Cardiac muscle cell (in vitro differentiated cells and primary cell): ENCODE measurements around the gene CAMK4. TPM values are rescaled to one million over a fixed set of nuclear protein-coding genes. Genes with fewer than 3 reads are reported as not detected.
"Not testable (repeated sequence)": the region's sequence is repeated elsewhere in the genome, so short reads cannot be mapped to it uniquely, and the experiment has no call there.

ENCODE experiments used
- DNase-seq, 2 donors: peaks; one replicate each; pipeline versions ENCODE4 v3.0.0 to v3.0.0-alpha.2; 2010 to 2017; ENCODE audit warnings: low read depth in 1 of 2, low spot score in 1 of 2
- H3K27ac ChIP-seq: fragments of 200-600 bp; sonication (generic); 2 replicates; pipeline ENCODE4 v1.5.1; 2016
- H3K27me3 ChIP-seq: fragments of 200-600 bp; sonication (generic); 2 replicates; pipeline ENCODE4 v1.6.0; 2016; ENCODE audit warnings: control low read depth
- H3K36me3 ChIP-seq: fragments of 200-600 bp; sonication (generic); 2 replicates; pipeline ENCODE4 v1.5.1; 2016; ENCODE audit warnings: control low read depth
- H3K4me1 ChIP-seq: fragments of 200-600 bp; sonication (generic); 2 replicates; pipeline ENCODE4 v1.8.1; 2017; ENCODE audit warnings: low read depth, mild to moderate bottlenecking, mixed run types
- H3K4me3 ChIP-seq: fragments of 200-600 bp; sonication (generic); 2 replicates; pipeline ENCODE4 v1.5.1; 2016; ENCODE audit warnings: mild to moderate bottlenecking
- H3K9me3 ChIP-seq: fragments of 200-600 bp; sonication (generic); 2 replicates; pipeline ENCODE4 v1.5.1; 2017; ENCODE audit warnings: low read depth, mild to moderate bottlenecking, control low read depth
- CTCF ChIP-seq: IDR thresholded peaks from 2 replicates; pipeline ENCODE4 v1.5.1; 2012; ENCODE audit warnings: low read depth, mild to moderate bottlenecking, low read length
- polyA plus RNA-seq: library from polyadenylated mRNA; unstranded; fragments of >200 nt; fragmentation: Nextera tagmentation; extraction: Ambion mirVana; gene quantifications from 2 replicates; pipeline ENCODE4 v1.2.1, GENCODE V29; 2016
- total RNA-seq: library from RNA; depleted of rRNA; stranded (reverse); fragments of >200 nt; gene quantifications from 2 replicates; pipeline ENCODE4 v1.2.3, GENCODE V29; 2016

The CAMK4 gene
- total and polyA plus RNA-seq, 2 experiments from 2014 or later, result 0.67 to 2.1 TPM

GRCh38 chr5:111398013-111398412, 173.8 kb downstream of the CAMK4 start:
- no peaks in the 10 kb centered on the region for H3K4me1 ChIP-seq
- no peak for TF ChIP-seq CTCF
- no peak overlapping the region for H3K4me3 ChIP-seq
- H3K36me3 ChIP-seq, result no peaks in the 10 kb centered on the region
- no peaks in the 10 kb centered on the region for H3K9me3 ChIP-seq
- H3K27ac ChIP-seq, result no peak overlapping the region
- DNase-seq, result no peak
- no peaks in the 10 kb centered on the region for H3K27me3 ChIP-seq

- Histone ChIP-seq H3K4me3 (no peak overlapping the region), H3K9me3 (no peaks in the 10 kb centered on the region), H3K27me3 (no peaks in the 10 kb centered on the region), H3K4me1 (peaks cover 2% of the 10 kb centered on the region), H3K27ac (no peak overlapping the region), H3K36me3 (no peaks in the 10 kb centered on the region)
- no peak for DNase-seq
- TF ChIP-seq CTCF, result no peak
These were observed 174.9 kb downstream of the CAMK4 start for GRCh38 chr5:111399113-111399512.

GRCh38 chr5:111401906-111402305, 177.7 kb downstream of the CAMK4 start:
- peak; percentile 11 for TF ChIP-seq CTCF
- no peak overlapping the region for H3K27ac ChIP-seq
- no peaks in the 10 kb centered on the region for H3K27me3 ChIP-seq
- H3K36me3 ChIP-seq, result no peaks in the 10 kb centered on the region
- H3K9me3 ChIP-seq, result no peaks in the 10 kb centered on the region
- peaks cover 9% of the 10 kb centered on the region for H3K4me1 ChIP-seq
- no peak overlapping the region for H3K4me3 ChIP-seq
- no peak for DNase-seq

- no peaks in the 10 kb centered on the region for H3K27me3 ChIP-seq
- H3K4me1 ChIP-seq, result peaks cover 9% of the 10 kb centered on the region
- peak in 1 of 2 donors; percentile 60 for DNase-seq
- no peaks in the 10 kb centered on the region for H3K36me3 ChIP-seq
- H3K9me3 ChIP-seq, result no peaks in the 10 kb centered on the region
- no peak for TF ChIP-seq CTCF
- H3K4me3 ChIP-seq, result no peak overlapping the region
- H3K27ac ChIP-seq, result peak overlapping the region; percentile 40
These were observed 180.1 kb downstream of the CAMK4 start for GRCh38 chr5:111404270-111404769.

DNA sequence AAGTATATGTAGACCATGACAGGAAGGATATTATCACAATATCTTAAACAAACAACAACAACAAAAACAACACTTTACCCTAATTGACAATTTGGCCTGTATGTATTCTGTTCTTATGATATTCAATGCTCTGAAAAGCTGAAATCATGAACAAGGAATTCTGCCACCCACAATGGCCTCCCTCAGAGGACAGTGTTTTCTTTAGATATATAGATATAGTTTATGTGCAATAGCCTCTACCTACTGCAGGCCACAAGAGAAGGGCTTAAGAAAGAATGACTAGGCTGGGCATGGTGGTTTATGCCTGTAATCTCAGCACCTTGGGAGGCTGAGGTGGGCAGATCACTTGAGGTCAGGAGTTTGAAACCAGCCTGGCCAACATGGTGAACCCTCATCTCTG, 183.4 kb downstream of the CAMK4 start:
- H3K36me3 ChIP-seq, result no peaks in the 10 kb centered on the region
- H3K27ac ChIP-seq, result no peak overlapping the region
- TF ChIP-seq CTCF, result no peak
- no peak for DNase-seq
- peaks cover 9% of the 10 kb centered on the region for H3K4me1 ChIP-seq
- H3K27me3 ChIP-seq, result no peaks in the 10 kb centered on the region
- no peak overlapping the region for H3K4me3 ChIP-seq
- no peaks in the 10 kb centered on the region for H3K9me3 ChIP-seq

DNA sequence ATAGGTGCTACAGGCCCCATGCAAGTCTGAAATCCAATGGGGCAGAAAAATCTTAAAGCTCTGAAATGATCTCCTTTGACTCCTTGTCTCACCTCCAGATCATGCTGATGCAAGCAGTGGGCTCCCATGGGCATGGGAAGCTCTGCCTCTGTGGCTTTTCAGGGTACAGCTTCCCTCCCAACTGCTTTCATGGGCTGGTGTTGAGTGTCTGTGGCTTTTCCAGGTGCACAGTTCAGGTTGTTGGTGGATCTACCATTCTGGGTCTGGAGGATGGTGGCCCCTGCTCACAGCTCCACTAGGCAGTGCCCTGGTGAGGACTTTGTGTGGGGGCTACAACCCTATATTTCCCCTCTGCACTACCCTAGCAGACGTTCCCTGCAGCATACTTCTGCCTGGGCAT, 184.6 kb downstream of the CAMK4 start:
- Histone ChIP-seq H3K4me1 (peaks cover 9% of the 10 kb centered on the region), H3K9me3 (no peaks in the 10 kb centered on the region), H3K27me3 (no peaks in the 10 kb centered on the region), H3K36me3 (no peaks in the 10 kb centered on the region), H3K4me3 (no peak overlapping the region), H3K27ac (no peak overlapping the region)
- TF ChIP-seq CTCF, result no peak
- no peak for DNase-seq

GRCh38 chr5:111409266-111409665, 185.1 kb downstream of the CAMK4 start:
- H3K27me3 ChIP-seq, DNase-seq, H3K4me1 ChIP-seq: not testable (repeated sequence)

GRCh38 chr5:111410067-111410466, 185.9 kb downstream of the CAMK4 start:
- H3K9me3 ChIP-seq, DNase-seq, H3K4me3 ChIP-seq, H3K27ac ChIP-seq, H3K36me3 ChIP-seq, H3K4me1 ChIP-seq, H3K27me3 ChIP-seq: not testable (repeated sequence)

More at GRCh38 chr5:111409266-111409665, 185.1 kb downstream of the CAMK4 start:
- not testable (repeated sequence) for H3K36me3 ChIP-seq, H3K9me3 ChIP-seq, H3K4me3 ChIP-seq, H3K27ac ChIP-seq
